Measurements from ENCODE around the gene ABCG5.

The ABCG5 gene

GRCh38 chr2:43826305-43827250, 12.1 kb downstream of the ABCG5 start:
- H3K9ac ChIP-seq (ENCODE audit: low read depth, low read length, poor library complexity, severe bottlenecking) = no peak overlapping the region
- H3K27me3 ChIP-seq (ENCODE audit: insufficient read depth, low read length, poor library complexity, severe bottlenecking) = no peaks in the 10 kb centered on the region

GRCh38 chr2:43825841-43826240, 12.8 kb downstream of the ABCG5 start:
- H3K79me2 ChIP-seq (ENCODE audit: insufficient read depth, low read length) = no peaks in the 10 kb centered on the region
- H3K4me3 ChIP-seq (ENCODE audit: low read length, poor library complexity, severe bottlenecking) = no peak overlapping the region
- H3K27me3 ChIP-seq (ENCODE audit: insufficient read depth, low read length, poor library complexity, severe bottlenecking) = no peaks in the 10 kb centered on the region
- no peaks in the 10 kb centered on the region for H3K4me1 ChIP-seq (ENCODE audit: insufficient read depth, low read length, poor library complexity, severe bottlenecking)
- H3K4me2 ChIP-seq (ENCODE audit: low read depth, low read length, poor library complexity, severe bottlenecking) = no peak overlapping the region
- no peak overlapping the region for H3K9ac ChIP-seq (ENCODE audit: low read depth, low read length, poor library complexity, severe bottlenecking)
- H3K9me3 ChIP-seq (ENCODE audit: insufficient read depth, low read depth, low read length) = no peaks in the 10 kb centered on the region
- TF ChIP-seq CTCF (conservative IDR thresholded peaks at IDR 0.05; ENCODE audit: low read length) = no peak
- TF ChIP-seq EZH2phosphoT487 (IDR thresholded peaks at IDR 0.05; ENCODE audit: borderline replicate concordance) = no peak
- H3F3A ChIP-seq (ENCODE audit: low read depth) = no peaks in the 10 kb centered on the region
- H4K20me1 ChIP-seq (ENCODE audit: insufficient read depth, low read length, poor library complexity, severe bottlenecking) = no peaks in the 10 kb centered on the region
- no peak overlapping the region for H2AFZ ChIP-seq (ENCODE audit: low read length)
- no peaks in the 10 kb centered on the region for H3K9me2 ChIP-seq (replicated peaks; ENCODE audit: low read depth, low read length)
- H3K36me3 ChIP-seq (ENCODE audit: insufficient read depth, low read length) = no peaks in the 10 kb centered on the region

More at GRCh38 chr2:43826305-43827250, 12.1 kb downstream of the ABCG5 start:
- no peak overlapping the region for H2AFZ ChIP-seq (ENCODE audit: low read length)
- no peaks in the 10 kb centered on the region for H3F3A ChIP-seq (ENCODE audit: low read depth)
- no peaks in the 10 kb centered on the region for H3K36me3 ChIP-seq (ENCODE audit: insufficient read depth, low read length)
- no peaks in the 10 kb centered on the region for H3K9me3 ChIP-seq (ENCODE audit: insufficient read depth, low read depth, low read length)
- H3K4me3 ChIP-seq (ENCODE audit: low read length, poor library complexity, severe bottlenecking) = no peak overlapping the region
- no peaks in the 10 kb centered on the region for H4K20me1 ChIP-seq (ENCODE audit: insufficient read depth, low read length, poor library complexity, severe bottlenecking)
- H3K4me2 ChIP-seq (ENCODE audit: low read depth, low read length, poor library complexity, severe bottlenecking) = no peak overlapping the region
- H3K79me2 ChIP-seq (ENCODE audit: insufficient read depth, low read length) = no peaks in the 10 kb centered on the region
- TF ChIP-seq EZH2phosphoT487 (IDR thresholded peaks at IDR 0.05; ENCODE audit: borderline replicate concordance) = no peak
- TF ChIP-seq CTCF (conservative IDR thresholded peaks at IDR 0.05; ENCODE audit: low read length) = no peak
- no peaks in the 10 kb centered on the region for H3K9me2 ChIP-seq (replicated peaks; ENCODE audit: low read depth, low read length)
- no peaks in the 10 kb centered on the region for H3K4me1 ChIP-seq (ENCODE audit: insufficient read depth, low read length, poor library complexity, severe bottlenecking)

GRCh38 chr2:43824951-43825493, 13.6 kb downstream of the ABCG5 start:
- Histone ChIP-seq H3K9me2 (replicated peaks; ENCODE audit: low read depth, low read length) (no peaks in the 10 kb centered on the region), H3K9ac (ENCODE audit: low read depth, low read length, poor library complexity, severe bottlenecking) (no peak overlapping the region), H3K27me3 (ENCODE audit: insufficient read depth, low read length, poor library complexity, severe bottlenecking) (no peaks in the 10 kb centered on the region), H3K4me3 (ENCODE audit: low read length, poor library complexity, severe bottlenecking) (no peak overlapping the region), H3F3A (ENCODE audit: low read depth) (no peaks in the 10 kb centered on the region), H3K4me2 (ENCODE audit: low read depth, low read length, poor library complexity, severe bottlenecking) (no peak overlapping the region), H3K4me1 (ENCODE audit: insufficient read depth, low read length, poor library complexity, severe bottlenecking) (no peaks in the 10 kb centered on the region), H3K36me3 (ENCODE audit: insufficient read depth, low read length) (no peaks in the 10 kb centered on the region), H4K20me1 (ENCODE audit: insufficient read depth, low read length, poor library complexity, severe bottlenecking) (no peaks in the 10 kb centered on the region), H2AFZ (ENCODE audit: low read length) (no peak overlapping the region), H3K9me3 (ENCODE audit: insufficient read depth, low read depth, low read length) (no peaks in the 10 kb centered on the region), H3K79me2 (ENCODE audit: insufficient read depth, low read length) (no peaks in the 10 kb centered on the region)
- TF ChIP-seq CTCF (conservative IDR thresholded peaks at IDR 0.05; ENCODE audit: low read length) (no peak), EZH2phosphoT487 (IDR thresholded peaks at IDR 0.05; ENCODE audit: borderline replicate concordance) (no peak)
